Adrenal gland (tissue), 5 donors: ENCODE results near the gene PLGRKT.

Experiments used
- POLR2A ChIP-seq, 2 donors: fragments of 450-650 bp; IDR thresholded peaks; one replicate each; pipeline ENCODE4 v1.6.1; 2017; ENCODE audit warnings: antibody characterized with exemption in 2 of 2, mild to moderate bottlenecking in 2 of 2, moderate library complexity in 1 of 2
- TF ChIP-seq, protein P1 (sequence below), 6 experiments: fragments of 450-650 bp in 4 of 6; fragments of 200-600 bp in 2 of 6; sonication (generic) in 1 of 6; IDR thresholded peaks; 1 replicate in 5 of 6; 2 replicates in 1 of 6; pipeline versions ENCODE4 v1.5.1 to v1.8.0; 2016 to 2021; ENCODE audit warnings: antibody characterized with exemption in 6 of 6, mild to moderate bottlenecking in 2 of 6, moderate library complexity in 1 of 6
- donor health status: DM: no; HTN: no; CAD: no.

DNA sequence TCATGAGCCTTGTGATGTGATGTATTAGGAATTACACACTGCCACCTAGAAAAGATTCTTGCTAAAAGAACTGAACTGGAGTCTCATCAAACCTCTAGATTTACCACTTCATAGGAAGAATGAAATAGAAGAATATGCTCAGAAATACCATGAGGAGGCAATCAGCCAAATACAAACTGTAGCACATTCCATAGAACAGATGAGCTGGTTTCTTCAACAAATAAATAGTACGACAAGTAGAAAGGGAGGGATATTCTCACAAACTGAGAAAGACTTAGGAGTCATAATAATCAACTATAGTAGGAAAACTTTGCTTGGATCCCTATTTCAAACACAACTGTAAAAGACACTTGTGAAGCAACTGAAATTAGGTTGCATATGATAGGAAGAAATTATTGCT lies 15.4 kb downstream of the PLGRKT start:
- TF ChIP-seq, protein P1, sequence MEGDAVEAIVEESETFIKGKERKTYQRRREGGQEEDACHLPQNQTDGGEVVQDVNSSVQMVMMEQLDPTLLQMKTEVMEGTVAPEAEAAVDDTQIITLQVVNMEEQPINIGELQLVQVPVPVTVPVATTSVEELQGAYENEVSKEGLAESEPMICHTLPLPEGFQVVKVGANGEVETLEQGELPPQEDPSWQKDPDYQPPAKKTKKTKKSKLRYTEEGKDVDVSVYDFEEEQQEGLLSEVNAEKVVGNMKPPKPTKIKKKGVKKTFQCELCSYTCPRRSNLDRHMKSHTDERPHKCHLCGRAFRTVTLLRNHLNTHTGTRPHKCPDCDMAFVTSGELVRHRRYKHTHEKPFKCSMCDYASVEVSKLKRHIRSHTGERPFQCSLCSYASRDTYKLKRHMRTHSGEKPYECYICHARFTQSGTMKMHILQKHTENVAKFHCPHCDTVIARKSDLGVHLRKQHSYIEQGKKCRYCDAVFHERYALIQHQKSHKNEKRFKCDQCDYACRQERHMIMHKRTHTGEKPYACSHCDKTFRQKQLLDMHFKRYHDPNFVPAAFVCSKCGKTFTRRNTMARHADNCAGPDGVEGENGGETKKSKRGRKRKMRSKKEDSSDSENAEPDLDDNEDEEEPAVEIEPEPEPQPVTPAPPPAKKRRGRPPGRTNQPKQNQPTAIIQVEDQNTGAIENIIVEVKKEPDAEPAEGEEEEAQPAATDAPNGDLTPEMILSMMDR (IDR thresholded peaks at IDR 0.05), result no peak
- no peak for TF ChIP-seq POLR2A (IDR thresholded peaks at IDR 0.05)
